ENCODE measurements around the gene LY9.

The LY9 gene

GRCh38 chr1:160759740-160760139 lies 36.2 kb upstream of the LY9 start:
- no peak for DNase-seq (ENCODE audit: low spot score)
- TF ChIP-seq, protein P1, sequence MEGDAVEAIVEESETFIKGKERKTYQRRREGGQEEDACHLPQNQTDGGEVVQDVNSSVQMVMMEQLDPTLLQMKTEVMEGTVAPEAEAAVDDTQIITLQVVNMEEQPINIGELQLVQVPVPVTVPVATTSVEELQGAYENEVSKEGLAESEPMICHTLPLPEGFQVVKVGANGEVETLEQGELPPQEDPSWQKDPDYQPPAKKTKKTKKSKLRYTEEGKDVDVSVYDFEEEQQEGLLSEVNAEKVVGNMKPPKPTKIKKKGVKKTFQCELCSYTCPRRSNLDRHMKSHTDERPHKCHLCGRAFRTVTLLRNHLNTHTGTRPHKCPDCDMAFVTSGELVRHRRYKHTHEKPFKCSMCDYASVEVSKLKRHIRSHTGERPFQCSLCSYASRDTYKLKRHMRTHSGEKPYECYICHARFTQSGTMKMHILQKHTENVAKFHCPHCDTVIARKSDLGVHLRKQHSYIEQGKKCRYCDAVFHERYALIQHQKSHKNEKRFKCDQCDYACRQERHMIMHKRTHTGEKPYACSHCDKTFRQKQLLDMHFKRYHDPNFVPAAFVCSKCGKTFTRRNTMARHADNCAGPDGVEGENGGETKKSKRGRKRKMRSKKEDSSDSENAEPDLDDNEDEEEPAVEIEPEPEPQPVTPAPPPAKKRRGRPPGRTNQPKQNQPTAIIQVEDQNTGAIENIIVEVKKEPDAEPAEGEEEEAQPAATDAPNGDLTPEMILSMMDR (IDR thresholded peaks at IDR 0.05; ENCODE audit: extremely low read depth, missing control alignments) = no peak

DNA sequence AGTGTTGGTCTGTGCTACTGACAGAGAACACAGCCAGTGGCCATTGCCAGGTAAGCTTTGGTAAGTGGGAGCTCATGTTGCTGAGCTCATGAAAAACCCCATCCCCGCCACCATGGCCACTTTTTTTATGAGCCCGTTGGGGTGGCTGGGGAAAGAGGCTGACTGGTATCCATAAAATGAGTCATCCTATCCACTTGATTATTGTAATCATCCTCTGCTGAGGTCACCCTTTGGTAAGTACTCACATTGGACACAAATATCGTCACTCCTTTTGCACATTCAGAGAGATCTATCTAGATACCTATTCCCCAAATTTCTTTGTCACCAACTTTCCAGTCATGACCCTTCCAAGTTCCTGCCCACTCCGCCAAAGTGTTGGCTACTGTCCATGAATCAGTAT lies 34.9 kb upstream of the LY9 start:
- TF ChIP-seq, protein P1 (IDR thresholded peaks at IDR 0.05; ENCODE audit: extremely low read depth, missing control alignments) = no peak
- no peak for DNase-seq (ENCODE audit: low spot score)

GRCh38 chr1:160761886-160762285 lies 34.1 kb upstream of the LY9 start:
- TF ChIP-seq, protein P1 (IDR thresholded peaks at IDR 0.05; ENCODE audit: extremely low read depth, missing control alignments) = no peak
- DNase-seq (ENCODE audit: low spot score) = no peak

- no peak for DNase-seq (ENCODE audit: low spot score)
- TF ChIP-seq, protein P1 (IDR thresholded peaks at IDR 0.05; ENCODE audit: extremely low read depth, missing control alignments) = no peak
Measured at GRCh38 chr1:160763993-160764392, 32.0 kb upstream of the LY9 start.

DNA sequence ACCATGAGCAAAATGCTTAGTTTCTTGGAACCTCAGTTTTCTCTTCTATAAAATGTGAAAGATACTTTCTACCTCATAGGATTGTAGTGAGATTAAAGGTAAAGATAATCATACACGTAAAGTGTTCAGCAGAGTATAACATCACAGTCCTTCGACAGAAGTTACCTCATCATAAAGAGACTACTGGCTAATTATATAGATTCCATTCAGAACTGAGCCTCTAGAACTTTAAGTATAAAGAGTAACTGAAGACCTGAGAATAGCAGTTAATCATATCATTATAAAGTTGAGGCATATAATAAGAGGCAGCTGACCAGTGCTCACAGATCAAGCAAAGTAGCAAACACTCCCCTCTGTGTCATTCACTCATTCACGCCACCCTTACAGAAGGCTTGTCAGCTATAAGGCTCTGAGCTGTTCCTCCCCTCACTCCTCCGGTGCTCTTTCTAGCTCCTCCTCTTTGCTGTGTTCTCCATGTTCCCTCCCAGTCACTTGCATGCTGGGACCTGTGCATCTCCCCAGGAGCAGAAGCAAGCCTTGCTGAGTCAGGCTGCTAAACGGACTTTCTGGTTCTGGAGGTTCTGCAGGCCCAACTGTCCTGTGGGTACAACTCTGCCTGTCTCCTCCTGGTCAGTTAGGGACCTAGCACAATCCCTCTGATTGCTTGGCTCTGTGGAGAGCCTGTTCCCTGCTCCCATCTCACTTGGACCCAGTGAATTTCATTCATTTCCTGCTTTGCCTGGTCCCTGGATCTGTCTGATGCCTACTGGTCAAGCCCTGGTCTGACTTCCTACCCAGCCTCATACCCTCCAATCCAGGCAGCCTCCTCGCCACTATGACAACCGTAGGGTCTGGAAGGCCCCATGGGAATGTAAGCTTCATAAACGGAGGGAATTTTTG lies 28.3 kb upstream of the LY9 start:
- DNase-seq (ENCODE audit: low spot score) = no peak
- TF ChIP-seq, protein P1 (IDR thresholded peaks at IDR 0.05; ENCODE audit: extremely low read depth, missing control alignments) = no peak

GRCh38 chr1:160768295-160768657 lies 27.7 kb upstream of the LY9 start:
- DNase-seq (ENCODE audit: low spot score) = peak; percentile 77
- TF ChIP-seq, protein P1 (IDR thresholded peaks at IDR 0.05; ENCODE audit: extremely low read depth, missing control alignments) = peak; percentile 96

DNA sequence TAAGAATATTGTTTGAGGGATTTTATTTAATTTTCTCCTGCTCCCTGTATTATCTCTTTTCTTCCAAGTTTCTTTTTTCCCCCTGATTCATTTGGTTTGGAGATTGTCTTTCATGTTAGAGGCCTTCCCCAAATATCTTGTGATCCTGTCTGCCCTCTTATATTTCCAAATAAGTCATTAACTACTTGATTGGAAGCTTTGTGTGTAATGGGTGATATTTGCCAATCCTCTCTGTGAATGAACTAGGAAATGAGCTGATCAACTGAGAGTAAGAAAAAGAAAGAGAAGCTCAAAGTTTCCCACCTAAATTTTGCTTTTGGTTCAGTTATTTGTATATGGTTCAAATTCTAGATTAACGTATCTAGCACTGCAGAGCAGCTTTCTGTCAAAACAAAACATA lies 23.6 kb upstream of the LY9 start:
- TF ChIP-seq, protein P1 (IDR thresholded peaks at IDR 0.05; ENCODE audit: extremely low read depth, missing control alignments) = no peak
- DNase-seq (ENCODE audit: low spot score) = no peak

All from GM20000 (cell line).